Measurements from ENCODE around the gene SMG6. TPM values are rescaled to one million over a fixed set of nuclear protein-coding genes. Genes with fewer than 3 reads are reported as not detected.
A peak's percentile ranks its signal among the peaks of the same experiment; 100 is the strongest.

Gene SMG6
- total and polyA plus RNA-seq, 2 of the 4 experiments (the other 2 are of a cell fraction): 16.3 to 30.3 TPM

DNA sequence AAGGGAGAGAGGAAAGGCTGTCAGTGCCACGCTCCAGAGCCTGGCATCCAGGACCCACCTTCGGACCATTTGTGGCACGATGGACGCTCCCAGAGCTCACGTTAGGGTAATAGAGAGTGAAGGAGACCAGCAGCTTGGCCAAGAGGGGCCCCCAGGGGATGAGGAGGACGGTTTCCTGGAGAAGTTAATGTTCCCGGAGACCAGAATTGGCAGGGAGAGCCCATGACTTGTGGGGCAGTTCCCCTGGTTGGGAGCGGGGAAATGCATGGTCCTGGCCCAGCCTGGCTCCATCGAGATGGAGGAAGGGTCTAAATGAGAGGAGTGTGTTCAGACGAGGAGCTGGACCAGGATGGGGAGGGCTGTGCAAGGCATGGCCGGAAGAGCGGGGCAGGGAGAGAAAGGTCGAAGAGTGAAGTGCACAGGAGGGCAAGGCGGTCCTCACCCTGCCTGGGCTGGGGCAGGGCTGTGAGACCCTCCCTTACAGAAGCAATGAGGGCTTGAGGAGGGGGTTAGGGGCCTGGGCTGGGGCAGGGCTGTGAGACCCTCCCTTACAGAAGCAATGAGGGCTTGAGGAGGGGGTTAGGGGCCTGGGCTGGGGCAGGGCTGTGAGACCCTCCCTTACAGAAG lies 251.5 kb downstream of the SMG6 start:
- dilution Hi-C loops (cut with HindIII; ENCODE audit: low sequenced_read_pairs, unreplicated experiment): no loop called here
- H3K27ac ChIP-seq (ENCODE audit: insufficient read depth, low read length): no peak overlapping the region
- no peak overlapping the region for H2BK15ac ChIP-seq (ENCODE audit: low read depth, low read length)
- H3K4me2 ChIP-seq (ENCODE audit: low read depth, low read length): no peak overlapping the region
- H3K4me3 ChIP-seq (ENCODE audit: insufficient read depth, low read depth, low read length): no peak overlapping the region
- H3K9me3 ChIP-seq (ENCODE audit: control insufficient read depth, insufficient read depth, low read length): no peaks in the 10 kb centered on the region
- H3K23ac ChIP-seq (ENCODE audit: low read depth, low read length): 0 out of 2 replicates have a peak overlapping the region, but pooled peaks have one; percentile 4
- no peak overlapping the region for H3K9ac ChIP-seq (ENCODE audit: low read depth, low read length)
- ATAC-seq (ENCODE audit: low read depth) (no peak), DNase-seq (no peak)
- H3K14ac ChIP-seq (replicated peaks; ENCODE audit: low read depth, low read length): no peak overlapping the region
- no TSS peak for BruUV-seq (replicated peaks)
- H2AK5ac ChIP-seq (ENCODE audit: low read depth, low read length): peak overlapping the region; percentile 24; the same call in 1 of the 2 replicates
- no peak overlapping the region for H3K4ac ChIP-seq (ENCODE audit: low read depth, low read length)
- H2BK120ac ChIP-seq (ENCODE audit: low read depth, low read length): 0 out of 2 replicates have a peak overlapping the region, but pooled peaks have one; percentile 15
- no peak overlapping the region for H2AK9ac ChIP-seq (replicated peaks; ENCODE audit: low read depth, low read length, poor library complexity)
- peaks cover 0 to 14% of the 10 kb centered on the region in 2 experiments; a peak in 2 of 4 replicates for H3K79me1 ChIP-seq (ENCODE audit: low read depth in 1 of 2, low read length in 2 of 2)
- no peaks in the 10 kb centered on the region for H3K27me3 ChIP-seq (ENCODE audit: control insufficient read depth, insufficient read depth, low read length)
- WGBS, 2 experiments (ENCODE audit: extremely low coverage in 2 of 2, insufficient read length in 1 of 2): 75% methylated on average over 2 of the region's 14 CpGs; no CpG with 5 or more reads in 1 of the 2 experiments
- intact Hi-C loops (cut with micrococcal nuclease): loop anchor here (5.0 kb wide), 2 partner anchors 285 to 300 kb away; partner anchors contain the start of genes SGSM2 and TSR1
- CTCF ChIA-PET: no interaction called here
- H3K4me1 ChIP-seq (ENCODE audit: control insufficient read depth, insufficient read depth, low read length): peaks cover 11% of the 10 kb centered on the region
- no peak overlapping the region for H4K91ac ChIP-seq (ENCODE audit: insufficient read depth, low read depth, low read length)
- TF ChIP-seq FOS (IDR thresholded peaks at IDR 0.05; ENCODE audit: low read depth, low read length) (no peak), RFX5 (IDR thresholded peaks at IDR 0.05; ENCODE audit: low read depth, low read length) (no peak)
- no peak overlapping the region for H2BK5ac ChIP-seq (ENCODE audit: low read depth, low read length, poor library complexity, severe bottlenecking)
- no peak overlapping the region for H2BK20ac ChIP-seq (ENCODE audit: low read depth, low read length)
- no peak overlapping the region for H3K56ac ChIP-seq (ENCODE audit: extremely low read depth, insufficient read depth, low read length)
- in situ Hi-C loops (cut with MboI; ENCODE audit: low sequenced_read_pairs): no loop called here
- H3K9me1 ChIP-seq (ENCODE audit: insufficient read depth, low read length): no peaks in the 10 kb centered on the region
- no peak overlapping the region for H4K8ac ChIP-seq (ENCODE audit: low read depth in 2 of 2, low read length in 2 of 2)
- POLR2A ChIA-PET (ENCODE audit: unreplicated experiment): no interaction called here
- H4K20me1 ChIP-seq (ENCODE audit: insufficient read depth, low read length): peaks cover 20% of the 10 kb centered on the region
- H4K5ac ChIP-seq (ENCODE audit: low read depth, low read length): no peak overlapping the region
- H3K18ac ChIP-seq (ENCODE audit: low read depth, low read length): no peak overlapping the region
- peaks cover 4% of the 10 kb centered on the region for H3K36me3 ChIP-seq (ENCODE audit: control insufficient read depth, insufficient read depth, low read length)
- peak overlapping the region; percentile 51 for H2AFZ ChIP-seq (replicated peaks; ENCODE audit: low read length, poor library complexity)
